Measurements from ENCODE around the gene GFRA1.

GRCh38 chr10:116122664-116123063 lies 150.3 kb downstream of the GFRA1 start:
- TF ChIP-seq, protein P1, sequence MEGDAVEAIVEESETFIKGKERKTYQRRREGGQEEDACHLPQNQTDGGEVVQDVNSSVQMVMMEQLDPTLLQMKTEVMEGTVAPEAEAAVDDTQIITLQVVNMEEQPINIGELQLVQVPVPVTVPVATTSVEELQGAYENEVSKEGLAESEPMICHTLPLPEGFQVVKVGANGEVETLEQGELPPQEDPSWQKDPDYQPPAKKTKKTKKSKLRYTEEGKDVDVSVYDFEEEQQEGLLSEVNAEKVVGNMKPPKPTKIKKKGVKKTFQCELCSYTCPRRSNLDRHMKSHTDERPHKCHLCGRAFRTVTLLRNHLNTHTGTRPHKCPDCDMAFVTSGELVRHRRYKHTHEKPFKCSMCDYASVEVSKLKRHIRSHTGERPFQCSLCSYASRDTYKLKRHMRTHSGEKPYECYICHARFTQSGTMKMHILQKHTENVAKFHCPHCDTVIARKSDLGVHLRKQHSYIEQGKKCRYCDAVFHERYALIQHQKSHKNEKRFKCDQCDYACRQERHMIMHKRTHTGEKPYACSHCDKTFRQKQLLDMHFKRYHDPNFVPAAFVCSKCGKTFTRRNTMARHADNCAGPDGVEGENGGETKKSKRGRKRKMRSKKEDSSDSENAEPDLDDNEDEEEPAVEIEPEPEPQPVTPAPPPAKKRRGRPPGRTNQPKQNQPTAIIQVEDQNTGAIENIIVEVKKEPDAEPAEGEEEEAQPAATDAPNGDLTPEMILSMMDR (IDR thresholded peaks at IDR 0.05): no peak
- TF ChIP-seq POLR2A (IDR thresholded peaks at IDR 0.05): no peak
